BLaER1 (cell line): Measurements from ENCODE around the gene GLOD4.
"Not testable (repeated sequence)": the region's sequence is repeated elsewhere in the genome, so short reads cannot be mapped to it uniquely, and the experiment has no call there.

Source experiments
- H3K27ac ChIP-seq: shearing (Covaris generic); formaldehyde crosslinking; 2 replicates; pipeline ENCODE4 v1.8.1; 2022
- H3K27me3 ChIP-seq: shearing (Covaris generic); formaldehyde crosslinking; 2 replicates; pipeline ENCODE4 v1.8.1; 2022
- H3K36me3 ChIP-seq: shearing (Covaris generic); formaldehyde crosslinking; 2 replicates; pipeline ENCODE4 v1.8.1; 2022
- H3K4me1 ChIP-seq: shearing (Covaris generic); formaldehyde crosslinking; 2 replicates; pipeline ENCODE4 v1.8.1; 2022
- H3K4me2 ChIP-seq: shearing (Covaris generic); formaldehyde crosslinking; 2 replicates; pipeline ENCODE4 v1.8.1; 2022
- H3K4me3 ChIP-seq: shearing (Covaris generic); formaldehyde crosslinking; 2 replicates; pipeline ENCODE4 v1.8.1; 2022
- H3K9ac ChIP-seq: shearing (Covaris generic); formaldehyde crosslinking; 2 replicates; pipeline ENCODE4 v1.8.1; 2022
- H3K9me3 ChIP-seq: shearing (Covaris generic); formaldehyde crosslinking; 2 replicates; pipeline ENCODE4 v1.8.1; 2022
- H4K20me1 ChIP-seq: shearing (Covaris generic); formaldehyde crosslinking; 2 replicates; pipeline ENCODE4 v1.8.1; 2022
- Cebpa-rat ChIP-seq: shearing (Covaris generic); IDR thresholded peaks from 2 replicates; pipeline ENCODE4 v1.8.1; 2022

The GLOD4 gene

DNA sequence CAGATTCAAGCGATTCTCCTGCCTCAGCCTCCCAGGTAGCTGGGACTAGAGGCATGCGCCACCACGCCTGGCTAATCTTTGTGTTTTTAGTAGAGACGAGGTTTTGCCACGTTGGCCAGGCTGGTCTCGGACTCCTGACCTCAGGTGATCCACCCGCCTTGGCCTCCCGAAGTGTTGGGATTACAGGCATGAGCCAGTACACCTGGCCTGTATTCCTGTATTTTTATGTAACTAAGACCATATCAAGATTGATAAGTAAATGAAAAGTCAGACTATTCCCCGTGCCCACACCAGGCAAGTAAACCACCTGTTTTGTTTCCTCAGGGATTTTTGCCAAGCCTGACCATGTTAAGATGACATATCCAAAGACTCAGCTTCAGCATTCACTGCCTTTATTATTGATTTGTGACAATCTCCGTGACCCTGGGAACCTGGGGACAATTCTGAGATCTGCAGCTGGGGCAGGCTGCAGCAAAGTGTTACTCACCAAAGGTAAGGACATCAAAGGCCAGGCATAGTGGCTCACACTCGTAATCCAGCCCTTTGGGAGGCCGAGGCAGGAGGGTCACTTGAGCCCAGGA lies 5.7 kb upstream of the GLOD4 start:
- Histone ChIP-seq H3K36me3 (peaks cover 81% of the 10 kb centered on the region), H3K27ac (no peak overlapping the region), H3K9ac (no peak overlapping the region), H3K9me3 (no peaks in the 10 kb centered on the region), H3K4me3 (no peak overlapping the region), H3K27me3 (no peaks in the 10 kb centered on the region), H4K20me1 (peaks cover 76% of the 10 kb centered on the region), H3K4me1 (peaks cover 24% of the 10 kb centered on the region), H3K4me2 (no peak overlapping the region)
- TF ChIP-seq Cebpa-rat: no peak

DNA sequence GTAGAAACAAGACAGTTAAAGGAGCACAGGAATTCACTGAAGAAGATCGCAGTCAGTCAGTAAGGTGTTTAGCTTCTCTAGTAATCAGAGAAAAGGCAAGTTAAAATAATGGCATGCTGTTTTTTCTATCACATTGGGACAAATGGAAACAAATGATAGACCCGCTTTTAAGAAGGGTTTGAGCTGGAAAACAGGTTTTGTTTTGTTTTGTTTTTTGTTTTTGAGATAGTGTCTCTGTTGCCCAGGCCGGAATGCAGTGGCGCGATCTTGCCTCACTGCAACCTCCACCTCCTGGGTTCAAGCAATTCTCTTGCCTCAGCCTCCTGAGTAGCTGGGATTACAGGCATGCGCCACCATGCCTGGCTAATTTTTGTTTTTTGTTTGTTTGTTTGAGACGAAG lies 3.8 kb upstream of the GLOD4 start:
- peaks cover 74% of the 10 kb centered on the region for H4K20me1 ChIP-seq
- not testable (repeated sequence) for H3K27ac ChIP-seq
- H3K36me3 ChIP-seq: peaks cover 63% of the 10 kb centered on the region

DNA sequence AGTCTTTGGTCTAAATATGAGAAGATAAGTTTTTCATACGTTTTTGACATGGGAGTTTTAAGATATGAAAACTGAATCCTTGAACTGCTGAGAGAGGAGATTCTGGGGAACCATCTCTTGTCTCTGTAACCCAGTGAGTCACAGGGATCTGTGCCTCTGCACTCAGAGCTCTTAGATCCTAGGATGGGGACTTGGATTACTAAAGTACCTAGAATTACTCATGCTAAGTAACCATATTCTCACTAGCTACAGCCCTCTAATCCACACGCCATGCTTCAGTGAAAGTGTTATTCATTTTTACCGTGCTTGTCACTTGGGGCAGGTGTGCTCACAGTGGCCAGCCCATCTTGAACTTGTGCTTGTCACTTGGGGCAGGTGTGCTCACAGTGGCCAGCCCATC lies 2.1 kb upstream of the GLOD4 start:
- no peaks in the 10 kb centered on the region for H3K27me3 ChIP-seq
- no peak for TF ChIP-seq Cebpa-rat
- peaks cover 49% of the 10 kb centered on the region for H3K36me3 ChIP-seq
- H3K9ac ChIP-seq: no peak overlapping the region
- no peaks in the 10 kb centered on the region for H3K9me3 ChIP-seq
- H3K4me3 ChIP-seq: no peak overlapping the region
- H3K4me2 ChIP-seq: peak overlapping the region; percentile 98
- H4K20me1 ChIP-seq: peaks cover 78% of the 10 kb centered on the region
- H3K27ac ChIP-seq: no peak overlapping the region
- H3K4me1 ChIP-seq: peaks cover 32% of the 10 kb centered on the region

More for the DNA sequence above, 3.8 kb upstream of the GLOD4 start:
- not testable (repeated sequence) for H3K27me3 ChIP-seq, H3K4me3 ChIP-seq, H3K9ac ChIP-seq, H3K4me2 ChIP-seq, H3K9me3 ChIP-seq
- H3K4me1 ChIP-seq: peaks cover 31% of the 10 kb centered on the region

DNA sequence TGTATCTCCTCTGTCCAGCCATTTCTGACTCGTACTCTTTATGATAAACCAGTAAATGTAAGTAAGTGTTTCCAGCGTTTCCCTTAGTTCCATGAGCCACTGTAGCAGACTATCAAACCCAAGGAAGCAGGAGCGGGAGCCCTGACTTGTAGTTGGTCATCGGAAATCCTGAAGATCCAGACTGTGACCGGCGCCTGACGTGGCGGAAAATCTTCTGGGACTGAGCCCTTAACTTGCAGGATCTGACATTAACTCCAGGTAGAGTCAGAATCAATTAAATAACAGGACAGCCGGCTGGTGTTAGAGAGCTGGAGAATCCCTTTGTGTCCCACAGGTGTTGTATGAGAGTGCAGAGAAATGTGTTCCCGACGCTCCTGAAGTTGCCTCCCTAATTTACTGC lies 4.0 kb downstream of the GLOD4 start:
- Histone ChIP-seq H3K4me2 (no peak overlapping the region), H3K27me3 (no peaks in the 10 kb centered on the region), H3K4me1 (peaks cover 48% of the 10 kb centered on the region), H3K27ac (no peak overlapping the region), H3K9ac (no peak overlapping the region), H4K20me1 (peaks cover 89% of the 10 kb centered on the region), H3K9me3 (no peaks in the 10 kb centered on the region), H3K36me3 (peaks cover 50% of the 10 kb centered on the region), H3K4me3 (no peak overlapping the region)
- TF ChIP-seq Cebpa-rat: no peak

DNA sequence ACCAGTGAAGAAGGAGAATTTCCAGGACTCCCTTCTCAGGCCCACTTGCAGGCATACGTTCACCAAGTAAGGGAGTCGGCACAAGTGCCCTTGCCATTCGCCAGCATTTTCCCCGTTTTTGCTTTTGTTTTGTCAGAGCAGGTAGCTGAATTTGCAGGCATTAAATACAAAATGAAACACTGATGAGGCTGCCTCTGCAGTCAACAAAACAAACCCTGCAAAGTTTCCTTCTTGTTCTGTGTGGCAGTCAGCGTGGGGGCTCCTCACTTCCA lies 7.8 kb downstream of the GLOD4 start:
- H3K4me1 ChIP-seq: peaks cover 47% of the 10 kb centered on the region
- H3K27ac ChIP-seq: no peak overlapping the region
- H3K9ac ChIP-seq: no peak overlapping the region
- H3K4me2 ChIP-seq: peak overlapping the region; percentile 77
- TF ChIP-seq Cebpa-rat: no peak
- peaks cover 79% of the 10 kb centered on the region for H3K36me3 ChIP-seq
- H4K20me1 ChIP-seq: peaks cover 100% of the 10 kb centered on the region
- H3K27me3 ChIP-seq: no peaks in the 10 kb centered on the region
- no peak overlapping the region for H3K4me3 ChIP-seq
- H3K9me3 ChIP-seq: no peaks in the 10 kb centered on the region

DNA sequence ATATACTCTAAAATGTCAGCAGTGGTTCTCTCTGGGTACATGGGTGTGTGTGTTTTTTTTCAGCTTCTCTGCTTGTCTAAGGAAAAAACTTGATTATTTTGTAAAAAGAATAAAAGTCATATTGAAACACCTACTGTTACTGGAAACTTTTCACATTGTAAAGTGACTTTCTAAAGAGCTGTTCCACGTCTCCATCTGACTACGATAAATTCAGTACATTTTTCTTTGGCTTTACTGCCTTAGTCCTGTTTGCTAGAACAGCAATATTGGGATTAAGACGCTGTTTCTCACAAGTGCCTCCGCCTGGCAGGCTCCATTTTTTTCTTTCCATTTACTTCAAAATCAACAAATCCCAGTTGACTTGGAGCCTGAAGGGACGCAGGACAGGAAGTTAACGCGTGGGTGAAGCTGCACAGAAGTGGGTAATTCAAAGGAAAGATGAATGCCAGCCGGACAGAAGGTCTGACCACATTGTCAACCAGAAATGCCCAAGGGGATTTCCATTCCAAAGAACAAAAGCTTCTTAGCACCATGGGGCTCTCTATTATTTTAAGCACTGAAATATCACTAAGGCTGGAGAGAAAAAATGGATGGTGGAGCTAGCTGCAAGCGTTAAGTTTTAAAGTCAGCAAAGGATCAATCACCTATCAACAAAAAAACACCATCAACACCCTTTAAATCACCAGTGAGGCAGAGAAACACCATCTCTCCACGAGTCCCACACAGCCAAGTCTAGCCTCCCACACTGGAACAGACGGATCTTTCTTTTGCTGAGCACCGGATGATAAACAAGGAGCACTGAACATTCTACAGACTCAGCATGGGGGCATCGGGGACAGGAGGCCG lies 8.4 kb downstream of the GLOD4 start:
- TF ChIP-seq Cebpa-rat: no peak
- Histone ChIP-seq H3K27me3 (no peaks in the 10 kb centered on the region), H3K36me3 (peaks cover 80% of the 10 kb centered on the region), H3K9me3 (no peaks in the 10 kb centered on the region), H3K4me1 (peaks cover 47% of the 10 kb centered on the region), H3K27ac (no peak overlapping the region), H3K4me2 (peak overlapping the region; percentile 77), H3K4me3 (no peak overlapping the region), H4K20me1 (peaks cover 100% of the 10 kb centered on the region), H3K9ac (no peak overlapping the region)

DNA sequence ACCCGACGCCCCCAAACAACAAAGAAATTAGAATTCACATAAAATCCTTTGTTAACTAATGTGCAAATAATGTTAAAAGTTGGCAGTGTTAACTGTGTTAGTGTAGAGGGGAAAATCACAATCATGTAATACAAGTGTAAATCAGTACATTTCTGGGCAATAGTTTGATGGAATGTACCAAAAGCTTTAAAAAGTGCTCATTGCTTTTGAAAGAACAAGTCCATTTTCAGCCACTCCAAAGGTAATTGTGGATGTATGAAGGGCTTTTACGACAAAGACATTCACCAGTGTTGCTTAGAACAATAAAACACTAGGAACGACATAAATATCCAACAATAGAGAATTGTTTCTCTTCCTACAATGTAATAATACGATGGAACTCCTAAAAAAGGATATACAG lies 9.1 kb downstream of the GLOD4 start:
- Histone ChIP-seq H3K4me2 (peak overlapping the region; percentile 77), H3K36me3 (peaks cover 79% of the 10 kb centered on the region), H3K4me3 (no peak overlapping the region), H3K9me3 (no peaks in the 10 kb centered on the region), H3K4me1 (peaks cover 47% of the 10 kb centered on the region), H3K27me3 (no peaks in the 10 kb centered on the region), H4K20me1 (peaks cover 94% of the 10 kb centered on the region), H3K9ac (no peak overlapping the region), H3K27ac (no peak overlapping the region)
- TF ChIP-seq Cebpa-rat: no peak

DNA sequence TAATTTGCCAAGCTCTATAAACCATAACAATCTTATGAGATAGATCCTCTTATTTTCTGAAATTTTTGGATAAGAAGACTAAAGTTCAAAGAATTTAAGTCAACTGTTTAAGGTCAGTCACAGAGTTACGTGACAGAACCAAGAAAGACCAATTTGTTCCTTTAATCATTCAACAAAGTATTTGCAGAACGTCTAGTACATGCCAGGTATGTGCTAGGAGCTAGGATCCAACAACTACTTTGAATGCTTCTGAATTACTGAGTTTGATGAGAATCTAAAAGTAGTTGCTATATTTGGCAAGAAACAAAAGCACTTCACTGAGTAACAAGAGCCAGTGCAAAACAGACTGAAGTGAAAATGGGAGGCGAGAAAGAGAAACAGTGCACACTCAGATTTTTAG lies 15.0 kb downstream of the GLOD4 start:
- Histone ChIP-seq H3K36me3 (peaks cover 99% of the 10 kb centered on the region), H3K9me3 (no peaks in the 10 kb centered on the region), H3K4me2 (no peak overlapping the region), H3K4me3 (no peak overlapping the region), H3K4me1 (peaks cover 2% of the 10 kb centered on the region), H3K9ac (no peak overlapping the region), H4K20me1 (peaks cover 34% of the 10 kb centered on the region), H3K27me3 (no peaks in the 10 kb centered on the region), H3K27ac (no peak overlapping the region)
- no peak for TF ChIP-seq Cebpa-rat

DNA sequence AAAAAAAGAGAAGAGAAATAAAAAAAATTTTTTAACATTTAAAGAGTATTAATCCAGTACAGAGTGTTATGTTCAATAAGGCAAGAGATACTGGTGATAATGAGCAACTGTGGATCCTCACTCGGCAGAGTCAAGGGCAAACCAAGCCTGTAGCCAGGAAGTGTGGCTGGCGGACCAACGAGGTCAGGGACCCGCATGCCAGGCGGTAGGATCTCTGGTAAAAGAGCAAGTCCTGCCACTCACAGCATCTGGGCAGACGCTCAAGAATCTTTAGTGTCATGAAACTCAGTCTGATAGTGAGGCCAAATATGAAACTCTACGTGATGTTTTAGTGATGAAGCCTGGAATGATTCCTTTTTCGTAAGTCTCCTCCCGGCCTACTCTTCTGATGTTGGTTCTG lies 21.7 kb downstream of the GLOD4 start:
- no peaks in the 10 kb centered on the region for H3K27me3 ChIP-seq
- no peaks in the 10 kb centered on the region for H3K4me1 ChIP-seq
- TF ChIP-seq Cebpa-rat: no peak
- no peak overlapping the region for H3K27ac ChIP-seq
- no peaks in the 10 kb centered on the region for H3K9me3 ChIP-seq
- no peaks in the 10 kb centered on the region for H4K20me1 ChIP-seq
- H3K9ac ChIP-seq: no peak overlapping the region
- H3K4me2 ChIP-seq: no peak overlapping the region
- H3K4me3 ChIP-seq: no peak overlapping the region
- peaks cover 94% of the 10 kb centered on the region for H3K36me3 ChIP-seq

DNA sequence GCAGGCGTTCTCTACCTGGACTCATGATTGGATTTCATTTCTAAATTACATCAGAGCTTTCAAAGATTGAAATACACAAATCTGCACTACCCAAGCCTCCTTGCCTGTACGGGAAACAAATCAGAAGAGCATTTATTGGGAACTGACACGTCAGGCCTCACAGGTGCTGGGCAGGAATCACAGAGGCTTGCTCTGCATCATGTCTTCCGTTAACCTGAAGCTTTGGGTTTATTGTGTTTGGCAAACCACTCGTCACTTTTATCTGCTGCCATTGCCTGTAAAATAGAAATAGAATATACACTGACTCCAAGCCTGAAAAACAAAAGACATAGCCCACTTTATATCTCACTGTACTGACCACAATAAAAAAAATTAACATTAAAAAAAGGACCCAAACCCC lies 22.1 kb downstream of the GLOD4 start:
- Histone ChIP-seq H3K27me3 (no peaks in the 10 kb centered on the region), H3K9ac (no peak overlapping the region), H3K9me3 (no peaks in the 10 kb centered on the region), H3K4me2 (no peak overlapping the region), H3K4me1 (no peaks in the 10 kb centered on the region), H3K4me3 (no peak overlapping the region), H3K27ac (no peak overlapping the region), H4K20me1 (no peaks in the 10 kb centered on the region), H3K36me3 (peaks cover 90% of the 10 kb centered on the region)
- no peak for TF ChIP-seq Cebpa-rat

DNA sequence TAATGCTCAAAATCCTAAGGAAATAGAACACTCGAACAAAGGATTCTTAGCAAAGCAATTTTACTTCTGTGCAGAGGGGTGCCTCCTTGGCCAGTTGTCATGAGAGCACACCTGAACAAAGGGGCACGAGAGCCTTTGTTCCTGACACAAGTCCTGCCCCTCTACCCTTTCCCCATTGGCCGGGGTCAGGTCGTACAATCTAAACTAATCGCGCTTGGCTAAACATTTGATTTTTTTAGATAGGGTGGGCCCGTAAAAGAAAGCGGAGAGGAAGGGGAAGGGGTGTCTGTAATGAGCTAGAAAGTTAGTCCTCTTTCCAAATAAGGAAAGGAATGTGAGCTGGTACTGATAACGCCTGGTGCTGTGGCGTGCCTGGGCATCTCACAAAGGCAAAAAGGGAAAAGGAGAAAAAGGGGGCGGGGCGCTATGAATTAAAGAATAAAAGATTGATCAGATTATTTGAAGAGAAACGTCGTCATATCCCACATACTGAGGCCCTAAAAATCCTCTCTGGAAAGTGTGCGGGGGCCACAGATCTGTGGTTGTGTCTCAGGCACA lies 26.0 kb downstream of the GLOD4 start:
- not testable (repeated sequence) for H3K9ac ChIP-seq, H3K27me3 ChIP-seq, H3K4me3 ChIP-seq, H3K27ac ChIP-seq, H4K20me1 ChIP-seq, H3K9me3 ChIP-seq, H3K4me2 ChIP-seq, H3K4me1 ChIP-seq
- H3K36me3 ChIP-seq: peaks cover 54% of the 10 kb centered on the region

DNA sequence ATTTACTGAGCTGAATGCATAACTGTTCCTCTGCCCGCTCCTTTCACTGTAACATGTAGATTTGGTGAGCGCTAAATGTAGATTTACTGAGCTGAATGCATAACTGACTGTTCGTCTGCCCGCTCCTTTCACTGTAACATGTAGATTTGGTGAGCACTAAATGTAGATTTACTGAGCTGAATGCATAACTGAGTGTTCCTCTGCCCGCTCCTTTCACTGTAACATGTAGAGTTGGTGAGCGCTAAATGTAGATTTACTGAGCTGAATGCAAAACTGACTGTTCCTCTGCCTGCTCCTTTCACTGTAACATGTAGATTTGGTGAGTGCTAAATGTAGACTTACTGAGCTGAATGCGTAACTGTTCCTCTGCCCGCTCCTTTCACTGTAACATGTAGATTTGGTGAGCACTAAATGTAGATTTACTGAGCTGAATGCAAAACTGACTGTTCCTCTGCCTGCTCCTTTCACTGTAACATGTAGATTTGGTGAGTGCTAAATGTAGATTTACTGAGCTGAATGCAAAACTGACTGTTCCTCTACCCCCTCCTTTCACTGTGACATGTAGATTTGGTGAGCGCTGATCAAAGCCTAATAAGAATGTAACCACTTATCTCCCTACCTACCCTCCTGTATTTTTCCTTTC lies 26.6 kb downstream of the GLOD4 start:
- not testable (repeated sequence) for H3K27me3 ChIP-seq, H3K4me3 ChIP-seq, H4K20me1 ChIP-seq, H3K9me3 ChIP-seq, H3K4me2 ChIP-seq, H3K27ac ChIP-seq, H3K9ac ChIP-seq
- Histone ChIP-seq H3K36me3 (peaks cover 48% of the 10 kb centered on the region), H3K4me1 (peaks cover 14% of the 10 kb centered on the region)
